ENCODE measurements around the gene SUSD2. TPM values are rescaled to one million over a fixed set of nuclear protein-coding genes. Genes with fewer than 3 reads are reported as not detected.

SUSD2 gene
- total and polyA plus RNA-seq, 4 donors, result 0.14 to 2.5 (median 0.52) TPM

DNA sequence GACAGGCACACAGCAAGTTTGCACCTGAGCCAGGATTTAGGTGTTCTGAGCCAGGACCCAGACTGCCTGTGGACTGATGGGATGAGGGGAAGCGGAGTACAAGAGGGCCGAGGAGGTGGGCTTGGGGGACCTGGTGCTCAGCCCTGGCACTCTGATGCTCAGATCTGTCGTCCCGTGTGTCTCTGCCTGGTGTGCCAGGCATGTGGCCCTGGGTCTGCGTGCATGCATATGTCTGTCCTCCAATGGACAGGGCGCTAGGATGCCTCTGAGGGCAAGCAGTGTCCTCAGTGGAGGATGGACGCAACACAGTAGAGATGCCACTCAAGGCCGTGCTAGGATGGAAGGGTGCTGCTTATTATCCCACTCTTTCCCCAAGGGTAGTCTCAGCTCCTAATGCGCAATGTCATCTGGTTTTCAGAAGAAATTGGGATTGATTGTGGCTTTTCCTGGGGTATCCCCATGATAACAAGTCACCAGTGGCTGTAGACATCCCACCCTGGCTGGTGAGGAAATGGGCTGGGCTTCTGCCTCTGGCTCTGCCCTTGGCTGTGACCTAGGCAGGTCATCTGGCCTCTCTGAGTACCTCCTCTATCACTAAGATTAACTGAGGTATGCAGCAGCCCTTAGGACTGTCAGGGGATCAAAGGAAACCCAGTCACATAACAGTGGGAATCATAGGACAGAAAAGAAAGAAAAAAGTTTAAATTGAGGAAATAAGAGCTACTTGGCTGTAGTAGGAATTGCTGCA is 35.7 kb upstream of the SUSD2 start:
- Histone ChIP-seq H3K4me3 (ENCODE audit: low read depth in 1 of 3, low read length in 3 of 3) (no peak overlapping the region), H3K27ac (ENCODE audit: low read depth in 1 of 2, low read length in 2 of 2) (peak overlapping the region; percentile 37 to 47), H3K36me3 (ENCODE audit: control insufficient read depth in 4 of 4, insufficient read depth in 3 of 4, low read depth in 1 of 4, low read length in 3 of 4) (no peaks in the 10 kb centered on the region), H3K4me1 (ENCODE audit: control insufficient read depth in 4 of 4, insufficient read depth in 4 of 4, low read length in 3 of 4) (peaks cover 0 to 15% (median 11%) of the 10 kb centered on the region in 4 donors), H3K9me3 (ENCODE audit: control insufficient read depth in 4 of 4, low read length in 3 of 4) (no peaks in the 10 kb centered on the region), H3K27me3 (ENCODE audit: control insufficient read depth in 4 of 4, insufficient read depth in 4 of 4, low read length in 3 of 4) (no peaks in the 10 kb centered on the region), H3K9ac (ENCODE audit: low read depth in 1 of 2, low read length in 2 of 2) (no peak overlapping the region)
- TF ChIP-seq, protein P1, sequence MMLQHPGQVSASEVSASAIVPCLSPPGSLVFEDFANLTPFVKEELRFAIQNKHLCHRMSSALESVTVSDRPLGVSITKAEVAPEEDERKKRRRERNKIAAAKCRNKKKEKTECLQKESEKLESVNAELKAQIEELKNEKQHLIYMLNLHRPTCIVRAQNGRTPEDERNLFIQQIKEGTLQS (IDR thresholded peaks at IDR 0.05), result no peak
- TF ChIP-seq NR2F2 (IDR thresholded peaks at IDR 0.05) (no peak), YY1 (IDR thresholded peaks at IDR 0.05) (no peak), FOXA1 (IDR thresholded peaks at IDR 0.05) (no peak), GABPA (IDR thresholded peaks at IDR 0.05 in 1 of 2, conservative IDR thresholded peaks at IDR 0.05 in 1 of 2) (no peak), RXRA (IDR thresholded peaks at IDR 0.05) (no peak), RAD21 (IDR thresholded peaks at IDR 0.05) (no peak), TAF1 (conservative IDR thresholded peaks at IDR 0.05) (no peak), SP1 (IDR thresholded peaks at IDR 0.05) (no peak), FOXA2 (IDR thresholded peaks at IDR 0.05) (no peak), JUND (IDR thresholded peaks at IDR 0.05) (no peak), HNF4G (IDR thresholded peaks at IDR 0.05) (no peak)
- TF ChIP-seq, protein P2, sequence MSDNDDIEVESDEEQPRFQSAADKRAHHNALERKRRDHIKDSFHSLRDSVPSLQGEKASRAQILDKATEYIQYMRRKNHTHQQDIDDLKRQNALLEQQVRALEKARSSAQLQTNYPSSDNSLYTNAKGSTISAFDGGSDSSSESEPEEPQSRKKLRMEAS (IDR thresholded peaks at IDR 0.05), result no peak
- TF ChIP-seq, protein P3, sequence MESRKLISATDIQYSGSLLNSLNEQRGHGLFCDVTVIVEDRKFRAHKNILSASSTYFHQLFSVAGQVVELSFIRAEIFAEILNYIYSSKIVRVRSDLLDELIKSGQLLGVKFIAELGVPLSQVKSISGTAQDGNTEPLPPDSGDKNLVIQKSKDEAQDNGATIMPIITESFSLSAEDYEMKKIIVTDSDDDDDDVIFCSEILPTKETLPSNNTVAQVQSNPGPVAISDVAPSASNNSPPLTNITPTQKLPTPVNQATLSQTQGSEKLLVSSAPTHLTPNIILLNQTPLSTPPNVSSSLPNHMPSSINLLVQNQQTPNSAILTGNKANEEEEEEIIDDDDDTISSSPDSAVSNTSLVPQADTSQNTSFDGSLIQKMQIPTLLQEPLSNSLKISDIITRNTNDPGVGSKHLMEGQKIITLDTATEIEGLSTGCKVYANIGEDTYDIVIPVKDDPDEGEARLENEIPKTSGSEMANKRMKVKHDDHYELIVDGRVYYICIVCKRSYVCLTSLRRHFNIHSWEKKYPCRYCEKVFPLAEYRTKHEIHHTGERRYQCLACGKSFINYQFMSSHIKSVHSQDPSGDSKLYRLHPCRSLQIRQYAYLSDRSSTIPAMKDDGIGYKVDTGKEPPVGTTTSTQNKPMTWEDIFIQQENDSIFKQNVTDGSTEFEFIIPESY (IDR thresholded peaks at IDR 0.05), result no peak
- TF ChIP-seq, protein P4, sequence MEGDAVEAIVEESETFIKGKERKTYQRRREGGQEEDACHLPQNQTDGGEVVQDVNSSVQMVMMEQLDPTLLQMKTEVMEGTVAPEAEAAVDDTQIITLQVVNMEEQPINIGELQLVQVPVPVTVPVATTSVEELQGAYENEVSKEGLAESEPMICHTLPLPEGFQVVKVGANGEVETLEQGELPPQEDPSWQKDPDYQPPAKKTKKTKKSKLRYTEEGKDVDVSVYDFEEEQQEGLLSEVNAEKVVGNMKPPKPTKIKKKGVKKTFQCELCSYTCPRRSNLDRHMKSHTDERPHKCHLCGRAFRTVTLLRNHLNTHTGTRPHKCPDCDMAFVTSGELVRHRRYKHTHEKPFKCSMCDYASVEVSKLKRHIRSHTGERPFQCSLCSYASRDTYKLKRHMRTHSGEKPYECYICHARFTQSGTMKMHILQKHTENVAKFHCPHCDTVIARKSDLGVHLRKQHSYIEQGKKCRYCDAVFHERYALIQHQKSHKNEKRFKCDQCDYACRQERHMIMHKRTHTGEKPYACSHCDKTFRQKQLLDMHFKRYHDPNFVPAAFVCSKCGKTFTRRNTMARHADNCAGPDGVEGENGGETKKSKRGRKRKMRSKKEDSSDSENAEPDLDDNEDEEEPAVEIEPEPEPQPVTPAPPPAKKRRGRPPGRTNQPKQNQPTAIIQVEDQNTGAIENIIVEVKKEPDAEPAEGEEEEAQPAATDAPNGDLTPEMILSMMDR (IDR thresholded peaks at IDR 0.05; ENCODE audit: low read depth, low read length, missing input control), result no peak
- TF ChIP-seq, protein P5, sequence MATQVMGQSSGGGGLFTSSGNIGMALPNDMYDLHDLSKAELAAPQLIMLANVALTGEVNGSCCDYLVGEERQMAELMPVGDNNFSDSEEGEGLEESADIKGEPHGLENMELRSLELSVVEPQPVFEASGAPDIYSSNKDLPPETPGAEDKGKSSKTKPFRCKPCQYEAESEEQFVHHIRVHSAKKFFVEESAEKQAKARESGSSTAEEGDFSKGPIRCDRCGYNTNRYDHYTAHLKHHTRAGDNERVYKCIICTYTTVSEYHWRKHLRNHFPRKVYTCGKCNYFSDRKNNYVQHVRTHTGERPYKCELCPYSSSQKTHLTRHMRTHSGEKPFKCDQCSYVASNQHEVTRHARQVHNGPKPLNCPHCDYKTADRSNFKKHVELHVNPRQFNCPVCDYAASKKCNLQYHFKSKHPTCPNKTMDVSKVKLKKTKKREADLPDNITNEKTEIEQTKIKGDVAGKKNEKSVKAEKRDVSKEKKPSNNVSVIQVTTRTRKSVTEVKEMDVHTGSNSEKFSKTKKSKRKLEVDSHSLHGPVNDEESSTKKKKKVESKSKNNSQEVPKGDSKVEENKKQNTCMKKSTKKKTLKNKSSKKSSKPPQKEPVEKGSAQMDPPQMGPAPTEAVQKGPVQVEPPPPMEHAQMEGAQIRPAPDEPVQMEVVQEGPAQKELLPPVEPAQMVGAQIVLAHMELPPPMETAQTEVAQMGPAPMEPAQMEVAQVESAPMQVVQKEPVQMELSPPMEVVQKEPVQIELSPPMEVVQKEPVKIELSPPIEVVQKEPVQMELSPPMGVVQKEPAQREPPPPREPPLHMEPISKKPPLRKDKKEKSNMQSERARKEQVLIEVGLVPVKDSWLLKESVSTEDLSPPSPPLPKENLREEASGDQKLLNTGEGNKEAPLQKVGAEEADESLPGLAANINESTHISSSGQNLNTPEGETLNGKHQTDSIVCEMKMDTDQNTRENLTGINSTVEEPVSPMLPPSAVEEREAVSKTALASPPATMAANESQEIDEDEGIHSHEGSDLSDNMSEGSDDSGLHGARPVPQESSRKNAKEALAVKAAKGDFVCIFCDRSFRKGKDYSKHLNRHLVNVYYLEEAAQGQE (IDR thresholded peaks at IDR 0.05), result no peak
- DNase-seq (ENCODE audit: low spot score), result no peak
- WGBS, result 95% methylated on average over 9 of the region's 9 CpGs
